Ishikawa (cell line): ENCODE data around the gene UPP2.

Experiments
- CEBPB ChIP-seq: IDR thresholded peaks from 2 replicates; pipeline ENCODE4 v1.6.1; 2012
- CREB1 ChIP-seq: IDR thresholded peaks from 2 replicates; pipeline ENCODE4 v1.6.1; 2012; ENCODE audit warnings: low read depth
- EGR1 ChIP-seq: IDR thresholded peaks from 2 replicates; pipeline ENCODE4 v1.6.1; 2012
- EP300 ChIP-seq: IDR thresholded peaks from 2 replicates; pipeline ENCODE4 v1.6.1; 2012; ENCODE audit warnings: borderline replicate concordance
- FOXM1 ChIP-seq: IDR thresholded peaks from 2 replicates; pipeline ENCODE4 v1.6.1; 2012; ENCODE audit warnings: low read depth, borderline replicate concordance
- MAX ChIP-seq: IDR thresholded peaks from 2 replicates; pipeline ENCODE4 v1.6.1; 2012
- NFIC ChIP-seq: IDR thresholded peaks from 2 replicates; pipeline ENCODE4 v1.6.1; 2012
- RAD21 ChIP-seq: IDR thresholded peaks from 2 replicates; pipeline ENCODE4 v1.6.1; 2012; ENCODE audit warnings: low read depth
- TAF1 ChIP-seq: IDR thresholded peaks from 2 replicates; pipeline ENCODE4 v1.6.1; 2012; ENCODE audit warnings: low read depth, mild to moderate bottlenecking
- TCF12 ChIP-seq: IDR thresholded peaks from 2 replicates; pipeline ENCODE4 v1.6.1; 2012; ENCODE audit warnings: low read depth
- TEAD4 ChIP-seq: IDR thresholded peaks from 2 replicates; pipeline ENCODE4 v1.6.1; 2012
- USF1 ChIP-seq: IDR thresholded peaks from 2 replicates; pipeline ENCODE4 v1.6.1; 2012
- YY1 ChIP-seq: IDR thresholded peaks from 2 replicates; pipeline ENCODE4 v1.6.1; 2012; ENCODE audit warnings: low read depth
- ZBTB7A ChIP-seq: IDR thresholded peaks from 2 replicates; pipeline ENCODE4 v1.6.1; 2012; ENCODE audit warnings: low read depth
- TF ChIP-seq, protein P1 (sequence below): IDR thresholded peaks from 2 replicates; pipeline ENCODE4 v1.6.1; 2012; ENCODE audit warnings: low read depth, mild to moderate bottlenecking

Gene UPP2

GRCh38 chr2:158061763-158062162 is 39.9 kb upstream of the UPP2 start:
- TF ChIP-seq, protein P1, sequence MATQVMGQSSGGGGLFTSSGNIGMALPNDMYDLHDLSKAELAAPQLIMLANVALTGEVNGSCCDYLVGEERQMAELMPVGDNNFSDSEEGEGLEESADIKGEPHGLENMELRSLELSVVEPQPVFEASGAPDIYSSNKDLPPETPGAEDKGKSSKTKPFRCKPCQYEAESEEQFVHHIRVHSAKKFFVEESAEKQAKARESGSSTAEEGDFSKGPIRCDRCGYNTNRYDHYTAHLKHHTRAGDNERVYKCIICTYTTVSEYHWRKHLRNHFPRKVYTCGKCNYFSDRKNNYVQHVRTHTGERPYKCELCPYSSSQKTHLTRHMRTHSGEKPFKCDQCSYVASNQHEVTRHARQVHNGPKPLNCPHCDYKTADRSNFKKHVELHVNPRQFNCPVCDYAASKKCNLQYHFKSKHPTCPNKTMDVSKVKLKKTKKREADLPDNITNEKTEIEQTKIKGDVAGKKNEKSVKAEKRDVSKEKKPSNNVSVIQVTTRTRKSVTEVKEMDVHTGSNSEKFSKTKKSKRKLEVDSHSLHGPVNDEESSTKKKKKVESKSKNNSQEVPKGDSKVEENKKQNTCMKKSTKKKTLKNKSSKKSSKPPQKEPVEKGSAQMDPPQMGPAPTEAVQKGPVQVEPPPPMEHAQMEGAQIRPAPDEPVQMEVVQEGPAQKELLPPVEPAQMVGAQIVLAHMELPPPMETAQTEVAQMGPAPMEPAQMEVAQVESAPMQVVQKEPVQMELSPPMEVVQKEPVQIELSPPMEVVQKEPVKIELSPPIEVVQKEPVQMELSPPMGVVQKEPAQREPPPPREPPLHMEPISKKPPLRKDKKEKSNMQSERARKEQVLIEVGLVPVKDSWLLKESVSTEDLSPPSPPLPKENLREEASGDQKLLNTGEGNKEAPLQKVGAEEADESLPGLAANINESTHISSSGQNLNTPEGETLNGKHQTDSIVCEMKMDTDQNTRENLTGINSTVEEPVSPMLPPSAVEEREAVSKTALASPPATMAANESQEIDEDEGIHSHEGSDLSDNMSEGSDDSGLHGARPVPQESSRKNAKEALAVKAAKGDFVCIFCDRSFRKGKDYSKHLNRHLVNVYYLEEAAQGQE: no peak
- no peak for TF ChIP-seq CREB1
- no peak for TF ChIP-seq CEBPB
- no peak for TF ChIP-seq TCF12
- TF ChIP-seq EGR1: no peak
- no peak for TF ChIP-seq MAX
- TF ChIP-seq NFIC: no peak
- no peak for TF ChIP-seq TAF1
- TF ChIP-seq EP300: no peak
- TF ChIP-seq YY1: no peak
- no peak for TF ChIP-seq FOXM1
- TF ChIP-seq RAD21: no peak
- TF ChIP-seq USF1: no peak
- no peak for TF ChIP-seq ZBTB7A
- TF ChIP-seq TEAD4: no peak

- TF ChIP-seq TCF12 (no peak), YY1 (no peak), EP300 (no peak), FOXM1 (no peak), TEAD4 (no peak), CREB1 (no peak), ZBTB7A (no peak), NFIC (no peak)
Measured at GRCh38 chr2:158066046-158066713, 35.5 kb upstream of the UPP2 start.

DNA sequence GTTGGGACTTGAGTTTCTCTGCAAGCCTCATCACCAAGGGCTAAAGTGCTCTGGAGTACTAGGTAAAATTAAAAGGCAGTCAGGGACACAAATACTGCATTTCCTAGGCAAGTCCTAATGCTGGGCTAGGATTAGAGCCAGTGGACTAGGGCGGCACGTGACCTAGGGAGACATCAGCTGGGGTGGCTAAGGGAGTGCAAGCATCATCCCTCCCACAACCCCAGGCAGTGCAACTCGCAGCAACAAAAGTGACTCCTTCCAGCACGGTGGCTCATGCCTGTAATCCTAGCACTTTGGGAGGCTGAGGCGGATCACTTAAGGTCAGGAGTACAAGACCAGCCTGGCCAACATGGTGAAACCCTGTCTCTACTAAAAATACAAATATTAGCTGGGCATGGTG is 30.7 kb upstream of the UPP2 start:
- TF ChIP-seq YY1: no peak
- no peak for TF ChIP-seq TCF12
- no peak for TF ChIP-seq ZBTB7A
- no peak for TF ChIP-seq TEAD4
- TF ChIP-seq CEBPB: no peak
- no peak for TF ChIP-seq EGR1
- no peak for TF ChIP-seq CREB1

DNA sequence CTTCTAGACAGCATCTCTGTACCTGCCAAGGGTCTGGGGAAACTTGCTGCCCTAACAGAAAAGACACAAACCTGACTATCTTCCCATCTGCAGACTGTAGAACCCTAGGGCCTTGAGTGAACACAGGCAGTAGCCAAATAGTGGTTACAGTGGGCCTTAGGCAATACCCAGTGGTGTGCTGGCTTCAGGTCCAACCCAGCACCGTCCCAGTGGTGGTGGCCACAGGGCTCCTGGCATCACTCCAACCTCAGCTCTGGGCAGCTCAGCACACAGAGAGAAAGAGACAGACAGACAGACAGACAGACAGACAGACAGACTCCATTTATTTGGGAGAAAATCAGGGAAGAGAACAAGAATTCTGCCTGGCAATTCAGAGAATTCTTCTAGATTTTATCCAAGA is 29.3 kb upstream of the UPP2 start:
- TF ChIP-seq RAD21: no peak
- no peak for TF ChIP-seq MAX
- no peak for TF ChIP-seq NFIC

DNA sequence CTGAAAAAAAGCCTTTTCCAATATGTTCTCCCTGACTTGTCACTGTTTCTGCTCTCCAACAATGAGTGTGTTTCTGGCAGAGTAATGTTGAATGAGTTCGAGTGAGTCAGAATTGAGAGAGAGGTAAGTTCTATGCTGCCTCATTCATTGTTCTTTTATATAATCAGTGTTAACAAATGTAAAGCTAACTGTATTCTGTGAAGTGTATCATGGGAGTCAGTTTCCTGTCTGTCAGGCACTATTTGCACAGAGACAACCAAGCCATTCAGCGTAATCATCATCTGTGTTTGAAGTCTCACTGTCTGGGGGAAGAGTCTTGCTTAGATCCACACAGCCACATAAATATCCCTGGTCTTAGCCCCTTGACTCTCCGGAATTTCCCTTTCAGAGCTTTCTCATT is 22.0 kb upstream of the UPP2 start:
- no peak for TF ChIP-seq CEBPB
- TF ChIP-seq CREB1: no peak
- TF ChIP-seq EGR1: no peak
- no peak for TF ChIP-seq YY1

DNA sequence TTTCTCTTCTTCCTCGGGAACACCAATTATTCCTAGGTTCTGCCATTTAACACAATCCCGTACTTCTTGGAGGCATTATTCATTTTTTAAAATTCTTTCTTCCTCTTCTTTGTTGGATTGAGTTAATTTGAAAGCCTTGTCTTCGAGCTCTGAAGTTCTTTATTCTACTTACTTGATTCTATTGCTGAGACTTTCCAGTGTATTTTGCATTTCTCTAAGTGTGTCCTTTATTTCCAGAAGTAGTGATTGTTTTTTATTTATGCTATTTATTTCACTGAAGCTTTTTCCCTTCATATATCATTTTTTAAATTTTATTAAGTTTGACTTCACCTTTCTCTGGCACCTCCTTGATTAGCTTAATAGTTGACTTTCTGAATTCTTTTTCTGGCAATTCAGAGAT is 13.6 kb upstream of the UPP2 start:
- TF ChIP-seq CREB1 (no peak), USF1 (no peak), MAX (no peak), TEAD4 (no peak), TCF12 (no peak), ZBTB7A (no peak), RAD21 (no peak), YY1 (no peak), EGR1 (no peak), EP300 (no peak), FOXM1 (no peak)

- TF ChIP-seq FOXM1 (no peak), EP300 (no peak), TAF1 (no peak), RAD21 (no peak), EGR1 (no peak), TEAD4 (no peak)
- TF ChIP-seq, protein P1: no peak
Measured at GRCh38 chr2:158089322-158089721, 12.4 kb upstream of the UPP2 start.
